BLaER1 (cell line): ENCODE data around the gene MACF1.
"Not testable (repeated sequence)": the region's sequence is repeated elsewhere in the genome, so short reads cannot be mapped to it uniquely, and the experiment has no call there.

ENCODE experiments used
- H3K27ac ChIP-seq: shearing (Covaris generic); formaldehyde crosslinking; 2 replicates; pipeline ENCODE4 v1.8.1; 2022
- H3K27me3 ChIP-seq: shearing (Covaris generic); formaldehyde crosslinking; 2 replicates; pipeline ENCODE4 v1.8.1; 2022
- H3K36me3 ChIP-seq: shearing (Covaris generic); formaldehyde crosslinking; 2 replicates; pipeline ENCODE4 v1.8.1; 2022
- H3K4me1 ChIP-seq: shearing (Covaris generic); formaldehyde crosslinking; 2 replicates; pipeline ENCODE4 v1.8.1; 2022
- H3K4me2 ChIP-seq: shearing (Covaris generic); formaldehyde crosslinking; 2 replicates; pipeline ENCODE4 v1.8.1; 2022
- H3K4me3 ChIP-seq: shearing (Covaris generic); formaldehyde crosslinking; 2 replicates; pipeline ENCODE4 v1.8.1; 2022
- H3K9ac ChIP-seq: shearing (Covaris generic); formaldehyde crosslinking; 2 replicates; pipeline ENCODE4 v1.8.1; 2022
- H3K9me3 ChIP-seq: shearing (Covaris generic); formaldehyde crosslinking; 2 replicates; pipeline ENCODE4 v1.8.1; 2022
- H4K20me1 ChIP-seq: shearing (Covaris generic); formaldehyde crosslinking; 2 replicates; pipeline ENCODE4 v1.8.1; 2022
- Cebpa-rat ChIP-seq: shearing (Covaris generic); IDR thresholded peaks from 2 replicates; pipeline ENCODE4 v1.8.1; 2022

MACF1 gene

GRCh38 chr1:39450956-39451606 is 246.6 kb downstream of the MACF1 start:
- no peak for TF ChIP-seq Cebpa-rat
- Histone ChIP-seq H3K4me1 (peaks cover 9% of the 10 kb centered on the region), H3K27me3 (no peaks in the 10 kb centered on the region), H3K36me3 (peaks cover 98% of the 10 kb centered on the region), H3K4me2 (no peak overlapping the region), H3K9ac (no peak overlapping the region), H4K20me1 (peaks cover 6% of the 10 kb centered on the region; the same call in 1 of the 2 replicates), H3K4me3 (no peak overlapping the region), H3K27ac (no peak overlapping the region), H3K9me3 (no peaks in the 10 kb centered on the region)

- Histone ChIP-seq H3K27ac (no peak overlapping the region), H3K36me3 (peaks cover 100% of the 10 kb centered on the region), H3K9ac (no peak overlapping the region), H3K4me2 (no peak overlapping the region), H3K9me3 (no peaks in the 10 kb centered on the region), H3K27me3 (no peaks in the 10 kb centered on the region), H3K4me1 (peaks cover 13% of the 10 kb centered on the region), H3K4me3 (no peak overlapping the region), H4K20me1 (peaks cover 6% of the 10 kb centered on the region; the same call in 1 of the 2 replicates)
- TF ChIP-seq Cebpa-rat: no peak
Measured at GRCh38 chr1:39452081-39452480, 247.6 kb downstream of the MACF1 start.

DNA sequence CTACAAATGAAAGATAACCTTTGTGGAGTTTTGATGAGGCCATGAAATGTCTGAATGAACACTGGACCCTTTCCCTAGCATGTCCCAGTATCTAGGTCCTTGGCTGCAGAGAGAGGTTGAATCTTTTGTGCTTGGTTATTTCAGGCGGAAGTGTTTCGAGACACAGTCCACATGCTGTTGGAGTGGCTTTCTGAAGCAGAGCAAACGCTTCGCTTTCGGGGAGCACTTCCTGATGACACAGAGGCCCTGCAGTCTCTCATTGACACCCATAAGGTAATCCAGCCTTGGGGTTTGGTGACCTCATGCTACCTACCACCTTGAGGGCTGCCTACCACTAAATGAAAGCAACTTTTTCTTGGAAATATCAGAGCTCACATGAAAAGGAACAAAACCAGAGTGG is 248.0 kb downstream of the MACF1 start:
- no peak overlapping the region for H3K4me3 ChIP-seq
- H3K9me3 ChIP-seq: no peaks in the 10 kb centered on the region
- H3K27ac ChIP-seq: no peak overlapping the region
- H3K4me2 ChIP-seq: no peak overlapping the region
- no peak overlapping the region for H3K9ac ChIP-seq
- TF ChIP-seq Cebpa-rat: no peak
- peaks cover 13% of the 10 kb centered on the region for H3K4me1 ChIP-seq
- peaks cover 100% of the 10 kb centered on the region for H3K36me3 ChIP-seq
- peaks cover 6% of the 10 kb centered on the region; the same call in 1 of the 2 replicates for H4K20me1 ChIP-seq
- no peaks in the 10 kb centered on the region for H3K27me3 ChIP-seq

DNA sequence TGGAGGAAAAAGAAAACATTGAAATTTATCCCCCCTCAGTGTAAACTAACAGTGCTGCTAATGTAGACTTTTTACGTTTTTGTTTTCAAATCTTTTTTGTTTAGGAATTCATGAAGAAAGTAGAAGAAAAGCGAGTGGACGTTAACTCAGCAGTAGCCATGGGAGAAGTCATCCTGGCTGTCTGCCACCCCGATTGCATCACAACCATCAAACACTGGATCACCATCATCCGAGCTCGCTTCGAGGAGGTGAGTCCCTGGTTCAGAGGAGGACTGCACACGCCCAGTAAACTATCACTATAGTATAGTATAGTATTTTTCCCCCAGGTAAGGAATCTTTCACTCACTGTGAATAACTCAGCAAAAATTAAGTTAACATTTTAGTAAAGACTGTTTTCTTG is 249.1 kb downstream of the MACF1 start:
- Histone ChIP-seq H3K27me3 (no peaks in the 10 kb centered on the region), H3K4me2 (no peak overlapping the region), H3K27ac (no peak overlapping the region), H3K9ac (no peak overlapping the region), H3K4me3 (no peak overlapping the region), H3K36me3 (peaks cover 100% of the 10 kb centered on the region), H3K9me3 (no peaks in the 10 kb centered on the region), H4K20me1 (peaks cover 6% of the 10 kb centered on the region; the same call in 1 of the 2 replicates), H3K4me1 (peaks cover 13% of the 10 kb centered on the region)
- no peak for TF ChIP-seq Cebpa-rat

DNA sequence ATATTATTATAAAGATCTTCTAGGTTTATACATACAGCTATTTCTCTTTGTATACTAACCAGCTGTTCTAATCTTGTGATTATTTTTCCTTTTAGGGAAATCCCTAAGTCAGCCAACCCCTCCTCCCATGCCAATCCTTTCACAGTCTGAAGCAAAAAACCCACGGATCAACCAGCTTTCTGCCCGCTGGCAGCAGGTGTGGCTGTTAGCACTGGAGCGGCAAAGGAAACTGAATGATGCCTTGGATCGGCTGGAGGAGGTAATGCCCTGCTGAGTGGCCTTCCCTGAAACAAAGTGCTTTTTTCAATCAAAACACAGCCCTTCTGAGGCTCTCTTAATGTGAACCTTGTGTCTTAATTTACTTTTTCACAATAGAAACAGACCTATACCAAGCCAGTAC is 254.5 kb downstream of the MACF1 start:
- Histone ChIP-seq H3K9ac (no peak overlapping the region), H4K20me1 (peaks cover 6% of the 10 kb centered on the region; the same call in 1 of the 2 replicates), H3K9me3 (no peaks in the 10 kb centered on the region), H3K27ac (no peak overlapping the region), H3K4me2 (no peak overlapping the region), H3K4me1 (peaks cover 13% of the 10 kb centered on the region), H3K36me3 (peaks cover 100% of the 10 kb centered on the region), H3K27me3 (no peaks in the 10 kb centered on the region), H3K4me3 (no peak overlapping the region)
- TF ChIP-seq Cebpa-rat: no peak

GRCh38 chr1:39462074-39462473 is 257.6 kb downstream of the MACF1 start:
- Histone ChIP-seq H3K36me3 (peaks cover 100% of the 10 kb centered on the region), H3K4me1 (no peaks in the 10 kb centered on the region), H3K4me2 (no peak overlapping the region), H3K9ac (no peak overlapping the region), H3K27ac (no peak overlapping the region), H3K4me3 (no peak overlapping the region), H3K9me3 (no peaks in the 10 kb centered on the region), H4K20me1 (peaks cover 18% of the 10 kb centered on the region; the same call in 1 of the 2 replicates), H3K27me3 (no peaks in the 10 kb centered on the region)
- TF ChIP-seq Cebpa-rat: no peak

DNA sequence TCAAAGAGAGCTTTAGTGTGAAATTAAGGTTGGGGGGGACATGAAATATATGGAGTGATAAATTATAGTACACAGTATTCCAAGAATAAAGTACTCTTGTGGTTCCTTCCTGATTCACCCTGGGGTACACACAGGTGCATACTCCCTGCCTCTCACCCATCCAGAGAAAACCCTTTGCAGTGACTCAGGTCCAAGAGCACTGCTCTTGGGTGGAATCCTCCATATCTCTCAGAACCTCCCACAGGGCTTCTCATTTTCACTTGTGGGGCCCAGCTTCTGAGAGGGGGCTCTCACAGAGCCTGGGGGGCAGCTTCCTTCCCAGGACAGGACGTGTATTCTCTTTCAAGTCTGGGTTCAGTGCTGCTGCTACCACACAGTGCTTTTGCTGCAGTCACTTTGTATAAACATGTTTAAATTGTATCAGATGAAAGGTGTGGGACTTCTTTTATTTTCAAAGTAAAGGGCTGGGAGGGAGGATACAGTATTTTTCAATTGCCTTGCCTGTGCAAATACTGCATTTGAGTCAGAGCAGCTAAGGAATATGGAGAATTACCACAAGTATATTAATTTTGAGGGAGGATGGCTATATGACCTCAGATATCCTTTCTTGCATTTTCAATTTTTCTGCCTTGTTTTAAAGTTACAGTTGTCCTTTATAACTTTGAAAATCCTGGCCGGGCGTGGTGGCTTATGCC is 262.1 kb downstream of the MACF1 start:
- Histone ChIP-seq H3K36me3 (peaks cover 99% of the 10 kb centered on the region), H3K27ac (no peak overlapping the region), H4K20me1 (peaks cover 31% of the 10 kb centered on the region; the same call in 1 of the 2 replicates), H3K9me3 (no peaks in the 10 kb centered on the region), H3K9ac (no peak overlapping the region), H3K4me1 (no peaks in the 10 kb centered on the region), H3K4me2 (no peak overlapping the region), H3K4me3 (no peak overlapping the region), H3K27me3 (no peaks in the 10 kb centered on the region)
- TF ChIP-seq Cebpa-rat: no peak

DNA sequence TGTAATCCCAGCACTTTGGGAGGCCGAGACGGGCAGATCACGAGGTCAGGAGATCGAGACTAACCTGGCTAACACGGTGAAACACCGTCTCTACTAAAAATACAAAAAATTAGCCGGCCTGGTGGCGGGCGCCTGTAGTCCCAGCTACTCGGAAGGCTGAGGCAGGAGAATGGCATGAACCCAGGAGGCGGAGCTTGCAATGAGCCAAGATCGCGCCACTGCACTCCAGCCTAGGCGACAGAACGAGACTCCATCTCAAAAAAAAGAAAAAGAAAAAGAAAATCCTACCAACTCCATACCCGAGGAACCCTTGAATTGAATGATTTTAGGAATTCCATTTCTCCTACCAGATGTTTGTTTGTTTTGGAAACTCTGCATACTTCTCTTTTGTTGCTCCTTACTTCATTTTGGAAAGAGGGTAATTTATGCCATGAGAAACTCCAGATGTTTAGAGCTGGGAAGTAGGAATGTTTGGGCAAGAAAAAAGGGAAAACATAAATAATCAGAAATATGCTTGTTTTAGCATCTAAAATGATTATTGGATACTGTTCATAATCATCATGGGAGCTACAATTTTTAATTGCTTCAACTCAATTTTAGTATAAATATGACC is 262.7 kb downstream of the MACF1 start:
- not testable (repeated sequence) for H3K4me3 ChIP-seq, H3K27me3 ChIP-seq, H3K9ac ChIP-seq, H3K4me1 ChIP-seq, H3K9me3 ChIP-seq, H3K4me2 ChIP-seq, H3K27ac ChIP-seq
- Histone ChIP-seq H3K36me3 (peaks cover 99% of the 10 kb centered on the region), H4K20me1 (peaks cover 31% of the 10 kb centered on the region; the same call in 1 of the 2 replicates)

DNA sequence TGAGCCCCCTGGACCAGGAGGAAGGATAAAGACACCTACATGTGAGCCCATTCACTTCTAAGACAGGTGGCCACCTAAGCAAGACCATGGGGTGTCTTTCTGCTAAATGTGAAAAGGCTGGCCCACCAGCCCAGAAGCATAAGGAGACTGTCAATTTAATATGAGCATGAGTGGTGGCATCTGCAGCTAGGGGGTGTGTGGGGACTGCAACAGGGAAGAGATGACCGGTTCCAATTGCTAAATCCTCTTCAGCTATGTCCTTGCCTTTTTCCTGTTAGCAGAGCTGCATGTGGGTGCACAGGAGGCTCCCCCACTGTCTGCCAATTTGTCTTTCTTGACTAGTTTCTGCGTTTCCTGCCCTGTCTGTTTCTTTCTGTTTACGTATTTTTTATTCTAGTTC is 264.7 kb downstream of the MACF1 start:
- Histone ChIP-seq H3K4me2 (no peak overlapping the region), H3K27ac (no peak overlapping the region), H3K9ac (no peak overlapping the region), H3K27me3 (no peaks in the 10 kb centered on the region), H3K36me3 (peaks cover 99% of the 10 kb centered on the region), H3K4me3 (no peak overlapping the region), H3K9me3 (no peaks in the 10 kb centered on the region), H4K20me1 (peaks cover 30% of the 10 kb centered on the region; the same call in 1 of the 2 replicates), H3K4me1 (no peaks in the 10 kb centered on the region)
- TF ChIP-seq Cebpa-rat: no peak

DNA sequence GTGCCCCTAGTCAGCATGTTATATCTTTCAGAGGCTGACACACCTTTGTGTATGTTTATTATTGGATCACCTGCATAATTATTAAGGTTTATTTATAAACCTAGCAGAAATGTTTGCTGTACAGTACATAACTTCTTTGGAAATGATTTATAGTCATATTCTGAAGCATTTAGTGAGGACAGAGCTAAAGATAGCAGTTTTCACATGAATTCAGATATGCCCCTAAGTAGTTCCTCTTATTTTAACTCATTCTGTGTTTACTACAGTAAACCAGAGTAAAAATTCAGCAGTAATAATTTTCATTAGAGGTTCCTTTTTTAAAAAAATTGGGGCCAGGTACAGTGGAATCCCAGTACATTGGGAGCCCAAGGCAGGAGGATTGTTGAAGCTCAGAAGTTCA is 265.5 kb downstream of the MACF1 start:
- no peaks in the 10 kb centered on the region for H3K4me1 ChIP-seq
- TF ChIP-seq Cebpa-rat: no peak
- no peak overlapping the region for H3K27ac ChIP-seq
- H3K4me2 ChIP-seq: no peak overlapping the region
- H3K9ac ChIP-seq: no peak overlapping the region
- H3K27me3 ChIP-seq: no peaks in the 10 kb centered on the region
- peaks cover 23% of the 10 kb centered on the region; the same call in 1 of the 2 replicates for H4K20me1 ChIP-seq
- H3K4me3 ChIP-seq: no peak overlapping the region
- no peaks in the 10 kb centered on the region for H3K9me3 ChIP-seq
- peaks cover 99% of the 10 kb centered on the region for H3K36me3 ChIP-seq
